GM23338 (cell line): ENCODE data around the gene TMEM128.

ENCODE experiments used
- EZH2 ChIP-seq: fragments of 200-600 bp; sonication (generic); IDR thresholded peaks from one replicate; pipeline ENCODE4 v1.8.0; 2017; ENCODE audit warnings: antibody characterized with exemption, mild to moderate bottlenecking, low read depth; ENCODE audit not compliant: unreplicated experiment
- EZH2phosphoT487 ChIP-seq: fragments of 200-600 bp; sonication (generic); IDR thresholded peaks from one replicate; pipeline ENCODE4 v1.8.1; 2018; ENCODE audit warnings: antibody characterized with exemption; ENCODE audit not compliant: unreplicated experiment
- POLR2AphosphoS5 ChIP-seq: IDR thresholded peaks from 2 replicates; pipeline ENCODE4 v1.6.1; 2016; ENCODE audit warnings: antibody characterized with exemption, low read depth
- STAT1 ChIP-seq: IDR thresholded peaks from one replicate; pipeline ENCODE4 v1.6.1; 2016; ENCODE audit warnings: antibody characterized with exemption; ENCODE audit not compliant: unreplicated experiment
- TF ChIP-seq, protein P1 (sequence below), 2 experiments: fragments of 200-600 bp in 1 of 2; sonication (generic) in 1 of 2; conservative IDR thresholded peaks; 2 replicates each; pipeline versions ENCODE4 v1.5.1 to v1.6.1; 2016 to 2017; ENCODE audit warnings: antibody characterized with exemption in 2 of 2, low read depth in 2 of 2, mild to moderate bottlenecking in 2 of 2, moderate library complexity in 1 of 2
- TF ChIP-seq, protein P2 (sequence below): IDR thresholded peaks from one replicate; pipeline ENCODE4 v1.6.1; 2018; ENCODE audit warnings: antibody characterized with exemption; ENCODE audit not compliant: unreplicated experiment

- TF ChIP-seq, protein P1, sequence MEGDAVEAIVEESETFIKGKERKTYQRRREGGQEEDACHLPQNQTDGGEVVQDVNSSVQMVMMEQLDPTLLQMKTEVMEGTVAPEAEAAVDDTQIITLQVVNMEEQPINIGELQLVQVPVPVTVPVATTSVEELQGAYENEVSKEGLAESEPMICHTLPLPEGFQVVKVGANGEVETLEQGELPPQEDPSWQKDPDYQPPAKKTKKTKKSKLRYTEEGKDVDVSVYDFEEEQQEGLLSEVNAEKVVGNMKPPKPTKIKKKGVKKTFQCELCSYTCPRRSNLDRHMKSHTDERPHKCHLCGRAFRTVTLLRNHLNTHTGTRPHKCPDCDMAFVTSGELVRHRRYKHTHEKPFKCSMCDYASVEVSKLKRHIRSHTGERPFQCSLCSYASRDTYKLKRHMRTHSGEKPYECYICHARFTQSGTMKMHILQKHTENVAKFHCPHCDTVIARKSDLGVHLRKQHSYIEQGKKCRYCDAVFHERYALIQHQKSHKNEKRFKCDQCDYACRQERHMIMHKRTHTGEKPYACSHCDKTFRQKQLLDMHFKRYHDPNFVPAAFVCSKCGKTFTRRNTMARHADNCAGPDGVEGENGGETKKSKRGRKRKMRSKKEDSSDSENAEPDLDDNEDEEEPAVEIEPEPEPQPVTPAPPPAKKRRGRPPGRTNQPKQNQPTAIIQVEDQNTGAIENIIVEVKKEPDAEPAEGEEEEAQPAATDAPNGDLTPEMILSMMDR (conservative IDR thresholded peaks at IDR 0.05; ENCODE audit: low read depth in 2 of 2): no peak
- TF ChIP-seq EZH2 (no peak), EZH2phosphoT487 (no peak), POLR2AphosphoS5 (no peak), STAT1 (no peak)
- TF ChIP-seq, protein P2, sequence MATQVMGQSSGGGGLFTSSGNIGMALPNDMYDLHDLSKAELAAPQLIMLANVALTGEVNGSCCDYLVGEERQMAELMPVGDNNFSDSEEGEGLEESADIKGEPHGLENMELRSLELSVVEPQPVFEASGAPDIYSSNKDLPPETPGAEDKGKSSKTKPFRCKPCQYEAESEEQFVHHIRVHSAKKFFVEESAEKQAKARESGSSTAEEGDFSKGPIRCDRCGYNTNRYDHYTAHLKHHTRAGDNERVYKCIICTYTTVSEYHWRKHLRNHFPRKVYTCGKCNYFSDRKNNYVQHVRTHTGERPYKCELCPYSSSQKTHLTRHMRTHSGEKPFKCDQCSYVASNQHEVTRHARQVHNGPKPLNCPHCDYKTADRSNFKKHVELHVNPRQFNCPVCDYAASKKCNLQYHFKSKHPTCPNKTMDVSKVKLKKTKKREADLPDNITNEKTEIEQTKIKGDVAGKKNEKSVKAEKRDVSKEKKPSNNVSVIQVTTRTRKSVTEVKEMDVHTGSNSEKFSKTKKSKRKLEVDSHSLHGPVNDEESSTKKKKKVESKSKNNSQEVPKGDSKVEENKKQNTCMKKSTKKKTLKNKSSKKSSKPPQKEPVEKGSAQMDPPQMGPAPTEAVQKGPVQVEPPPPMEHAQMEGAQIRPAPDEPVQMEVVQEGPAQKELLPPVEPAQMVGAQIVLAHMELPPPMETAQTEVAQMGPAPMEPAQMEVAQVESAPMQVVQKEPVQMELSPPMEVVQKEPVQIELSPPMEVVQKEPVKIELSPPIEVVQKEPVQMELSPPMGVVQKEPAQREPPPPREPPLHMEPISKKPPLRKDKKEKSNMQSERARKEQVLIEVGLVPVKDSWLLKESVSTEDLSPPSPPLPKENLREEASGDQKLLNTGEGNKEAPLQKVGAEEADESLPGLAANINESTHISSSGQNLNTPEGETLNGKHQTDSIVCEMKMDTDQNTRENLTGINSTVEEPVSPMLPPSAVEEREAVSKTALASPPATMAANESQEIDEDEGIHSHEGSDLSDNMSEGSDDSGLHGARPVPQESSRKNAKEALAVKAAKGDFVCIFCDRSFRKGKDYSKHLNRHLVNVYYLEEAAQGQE: no peak
These were observed 45.3 kb upstream of the TMEM128 start for GRCh38 chr4:4293279-4293678.
